ENCODE data around the gene FIS1.
"Not testable (repeated sequence)": the region's sequence is repeated elsewhere in the genome, so short reads cannot be mapped to it uniquely, and the experiment has no call there.

Gene FIS1

DNA sequence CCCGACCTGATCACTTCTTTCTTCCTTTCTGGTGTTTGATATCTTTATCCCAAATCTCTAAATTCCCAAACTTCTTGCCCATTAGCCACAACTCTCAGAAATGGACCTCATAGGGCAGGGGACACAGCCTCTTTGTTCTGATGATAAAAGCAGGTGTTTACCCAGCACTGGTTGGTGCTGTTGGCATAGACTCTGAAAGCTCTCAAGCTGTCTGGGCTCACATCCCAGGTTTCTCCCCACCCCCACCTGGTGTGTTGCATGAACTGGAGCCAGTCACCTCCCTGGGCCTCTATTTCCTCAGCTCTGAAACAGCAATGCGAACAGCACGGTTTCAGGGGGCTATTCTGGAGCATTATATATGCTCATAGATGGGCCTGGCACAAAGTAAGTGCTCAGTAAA, 41.0 kb upstream of the FIS1 start:
- not testable (repeated sequence) for H2BK5ac ChIP-seq (ENCODE audit: low read depth, low read length, poor library complexity); H3K4me1 ChIP-seq (ENCODE audit: control insufficient read depth in 1 of 2, insufficient read depth in 2 of 2, low read length in 2 of 2); H3K27me3 ChIP-seq (ENCODE audit: insufficient read depth, low read length); H3K18ac ChIP-seq (ENCODE audit: low read length); H3K23ac ChIP-seq (ENCODE audit: low read length); H3K27ac ChIP-seq (ENCODE audit: low read depth, low read length); H3K36me3 ChIP-seq (ENCODE audit: control insufficient read depth in 1 of 2, insufficient read depth in 2 of 2, low read length in 2 of 2); H3K4me2 ChIP-seq (ENCODE audit: low read length); H2AFZ ChIP-seq (ENCODE audit: insufficient read depth, low read length, poor library complexity); H3K9me3 ChIP-seq (ENCODE audit: insufficient read depth, low read depth, low read length); H3K79me1 ChIP-seq (ENCODE audit: low read length); H2AK5ac ChIP-seq (ENCODE audit: low read length); H2BK12ac ChIP-seq (ENCODE audit: low read length); H3K79me2 ChIP-seq (ENCODE audit: control insufficient read depth, insufficient read depth, low read length, poor library complexity); H3K4ac ChIP-seq (ENCODE audit: low read depth, low read length); H2BK120ac ChIP-seq (ENCODE audit: insufficient read depth, low read length, poor library complexity); H3K9ac ChIP-seq (ENCODE audit: low read length); H3K14ac ChIP-seq (ENCODE audit: low read length); H4K91ac ChIP-seq (ENCODE audit: low read depth, low read length); H4K12ac ChIP-seq (ENCODE audit: low read depth, low read length); H3K4me3 ChIP-seq (ENCODE audit: low read depth, low read length); H4K8ac ChIP-seq (ENCODE audit: low read depth, low read length); DNase-seq
- no CpG with 5 or more reads among the region's 3 CpGs for WGBS (ENCODE audit: extremely low coverage, insufficient coverage, insufficient read length)

DNA sequence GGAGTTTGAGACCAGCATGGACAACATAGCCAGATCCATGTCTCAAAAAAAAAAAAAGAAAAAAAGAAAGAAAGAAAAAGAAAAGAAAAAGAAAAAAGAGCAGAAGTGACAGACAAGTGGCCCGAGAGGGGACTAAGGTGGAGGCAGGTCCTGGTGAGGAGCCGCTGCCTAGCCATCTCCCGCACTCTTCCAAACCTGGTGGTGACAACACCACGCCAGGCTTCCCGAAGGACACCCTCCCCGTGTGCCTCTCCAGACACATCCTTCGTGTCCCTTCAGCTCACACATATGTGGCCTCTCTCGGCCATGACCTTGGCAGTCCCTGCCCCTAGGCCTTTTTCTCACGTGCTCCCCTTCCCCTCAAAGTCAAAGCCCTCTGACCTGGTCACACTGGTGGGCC, 40.3 kb upstream of the FIS1 start:
- Histone ChIP-seq H3K36me3 (ENCODE audit: control insufficient read depth in 1 of 2, insufficient read depth in 2 of 2, low read length in 2 of 2) (no peaks in the 10 kb centered on the region), H2BK12ac (ENCODE audit: low read length) (no peak overlapping the region), H3K4me2 (ENCODE audit: low read length) (no peak overlapping the region), H3K4ac (ENCODE audit: low read depth, low read length) (no peak overlapping the region), H4K91ac (ENCODE audit: low read depth, low read length) (no peak overlapping the region), H2AFZ (ENCODE audit: insufficient read depth, low read length, poor library complexity) (no peak overlapping the region), H2AK5ac (ENCODE audit: low read length) (no peak overlapping the region), H3K4me1 (ENCODE audit: control insufficient read depth in 1 of 2, insufficient read depth in 2 of 2, low read length in 2 of 2) (no peaks in the 10 kb centered on the region), H3K79me1 (ENCODE audit: low read length) (no peaks in the 10 kb centered on the region), H3K9me3 (ENCODE audit: insufficient read depth, low read depth, low read length) (no peaks in the 10 kb centered on the region), H3K27me3 (ENCODE audit: insufficient read depth, low read length) (no peaks in the 10 kb centered on the region), H4K12ac (ENCODE audit: low read depth, low read length) (no peak overlapping the region), H3K14ac (ENCODE audit: low read length) (no peak overlapping the region), H3K9ac (ENCODE audit: low read length) (no peak overlapping the region), H3K27ac (ENCODE audit: low read depth, low read length) (no peak overlapping the region), H2BK120ac (ENCODE audit: insufficient read depth, low read length, poor library complexity) (no peak overlapping the region), H3K4me3 (ENCODE audit: low read depth, low read length) (no peak overlapping the region), H3K23ac (ENCODE audit: low read length) (no peak overlapping the region), H2BK5ac (ENCODE audit: low read depth, low read length, poor library complexity) (no peak overlapping the region), H3K79me2 (ENCODE audit: control insufficient read depth, insufficient read depth, low read length, poor library complexity) (no peaks in the 10 kb centered on the region), H4K8ac (ENCODE audit: low read depth, low read length) (no peak overlapping the region), H3K18ac (ENCODE audit: low read length) (no peak overlapping the region)
- no peak for DNase-seq
- WGBS (ENCODE audit: extremely low coverage, insufficient coverage, insufficient read length) = no CpG with 5 or more reads among the region's 9 CpGs

DNA sequence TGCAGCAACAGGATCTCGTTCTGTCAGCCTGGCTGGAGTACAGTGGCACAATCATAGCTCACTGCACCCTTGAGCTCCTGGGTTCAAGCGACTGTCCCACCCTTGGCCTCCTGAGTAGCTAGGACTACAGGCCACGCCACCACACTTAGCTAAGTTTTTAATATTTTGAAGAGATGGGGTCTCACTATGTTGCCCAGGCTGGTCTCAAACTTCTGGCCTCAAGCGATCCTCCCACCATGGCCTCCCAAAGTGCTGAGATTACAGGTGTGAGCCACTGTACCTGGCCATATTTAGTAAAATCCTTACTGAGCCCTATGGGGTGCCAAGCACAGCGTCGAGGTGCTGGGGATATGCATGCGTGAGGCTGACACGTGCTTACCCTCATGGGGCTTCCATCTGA, 36.0 kb upstream of the FIS1 start:
- not testable (repeated sequence) for H3K79me1 ChIP-seq (ENCODE audit: low read length); H2AK5ac ChIP-seq (ENCODE audit: low read length); H3K23ac ChIP-seq (ENCODE audit: low read length); H3K4me3 ChIP-seq (ENCODE audit: low read depth, low read length); H2AFZ ChIP-seq (ENCODE audit: insufficient read depth, low read length, poor library complexity); H3K9me3 ChIP-seq (ENCODE audit: insufficient read depth, low read depth, low read length); H3K18ac ChIP-seq (ENCODE audit: low read length); H3K4ac ChIP-seq (ENCODE audit: low read depth, low read length); H3K14ac ChIP-seq (ENCODE audit: low read length); H3K27ac ChIP-seq (ENCODE audit: low read depth, low read length); H2BK5ac ChIP-seq (ENCODE audit: low read depth, low read length, poor library complexity); H3K9ac ChIP-seq (ENCODE audit: low read length); H3K4me2 ChIP-seq (ENCODE audit: low read length); H3K4me1 ChIP-seq (ENCODE audit: control insufficient read depth in 1 of 2, insufficient read depth in 2 of 2, low read length in 2 of 2); H4K12ac ChIP-seq (ENCODE audit: low read depth, low read length); H3K36me3 ChIP-seq (ENCODE audit: control insufficient read depth in 1 of 2, insufficient read depth in 2 of 2, low read length in 2 of 2); H2BK12ac ChIP-seq (ENCODE audit: low read length); H3K27me3 ChIP-seq (ENCODE audit: insufficient read depth, low read length); H4K91ac ChIP-seq (ENCODE audit: low read depth, low read length); DNase-seq; H3K79me2 ChIP-seq (ENCODE audit: control insufficient read depth, insufficient read depth, low read length, poor library complexity); H2BK120ac ChIP-seq (ENCODE audit: insufficient read depth, low read length, poor library complexity); H4K8ac ChIP-seq (ENCODE audit: low read depth, low read length)
- no CpG with 5 or more reads among the region's 8 CpGs for WGBS (ENCODE audit: extremely low coverage, insufficient coverage, insufficient read length)

DNA sequence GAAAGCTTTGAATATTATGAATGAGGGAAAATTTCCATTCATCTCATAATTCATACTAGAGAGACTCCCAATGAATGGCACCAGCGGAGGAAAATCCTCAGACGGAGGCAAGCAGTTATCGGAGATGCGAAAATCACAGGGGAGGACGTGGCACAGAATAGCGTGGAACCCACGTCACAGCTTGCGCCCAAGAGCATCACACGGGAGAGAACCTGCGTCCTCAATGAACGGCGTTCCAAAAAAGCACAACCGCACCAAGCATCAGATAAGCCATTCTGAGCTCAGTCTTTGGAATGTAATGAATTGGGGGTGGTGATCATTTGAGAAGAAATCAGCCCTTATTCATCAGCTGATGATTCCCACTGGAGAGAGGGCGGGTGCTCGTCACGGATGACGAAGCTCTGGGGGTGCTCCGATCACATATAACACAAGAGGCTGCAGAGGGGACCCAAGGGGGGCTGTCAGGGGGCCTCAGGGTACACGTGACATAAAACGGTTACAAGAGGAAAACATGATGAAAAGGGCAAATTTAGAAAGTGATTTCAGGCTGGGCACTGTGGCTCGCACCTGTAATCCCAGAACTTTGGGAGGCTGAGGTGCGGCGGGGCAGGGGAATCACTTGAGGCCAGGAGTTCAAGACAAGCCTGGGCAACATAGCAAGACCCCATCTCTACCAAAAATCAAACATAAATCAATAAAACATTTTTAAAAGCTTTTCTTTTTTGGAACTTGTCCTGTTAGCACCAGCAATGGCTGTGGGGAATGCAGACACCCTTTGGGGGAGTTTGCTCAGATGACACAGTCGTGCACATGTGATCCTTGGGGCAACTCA, 33.8 kb upstream of the FIS1 start:
- Histone ChIP-seq H3K4ac (ENCODE audit: low read depth, low read length) (no peak overlapping the region), H3K36me3 (ENCODE audit: control insufficient read depth in 1 of 2, insufficient read depth in 2 of 2, low read length in 2 of 2) (no peaks in the 10 kb centered on the region), H3K27me3 (ENCODE audit: insufficient read depth, low read length) (no peaks in the 10 kb centered on the region), H4K8ac (ENCODE audit: low read depth, low read length) (no peak overlapping the region), H3K18ac (ENCODE audit: low read length) (no peak overlapping the region), H4K12ac (ENCODE audit: low read depth, low read length) (no peak overlapping the region), H3K9me3 (ENCODE audit: insufficient read depth, low read depth, low read length) (no peaks in the 10 kb centered on the region), H3K14ac (ENCODE audit: low read length) (no peak overlapping the region), H3K4me1 (ENCODE audit: control insufficient read depth in 1 of 2, insufficient read depth in 2 of 2, low read length in 2 of 2) (peaks cover 4 to 6% of the 10 kb centered on the region in 2 experiments), H2AK5ac (ENCODE audit: low read length) (no peak overlapping the region), H3K4me3 (ENCODE audit: low read depth, low read length) (no peak overlapping the region), H2BK120ac (ENCODE audit: insufficient read depth, low read length, poor library complexity) (no peak overlapping the region), H3K9ac (ENCODE audit: low read length) (no peak overlapping the region), H3K23ac (ENCODE audit: low read length) (no peak overlapping the region), H3K4me2 (ENCODE audit: low read length) (no peak overlapping the region), H3K79me2 (ENCODE audit: control insufficient read depth, insufficient read depth, low read length, poor library complexity) (no peaks in the 10 kb centered on the region), H2AFZ (ENCODE audit: insufficient read depth, low read length, poor library complexity) (no peak overlapping the region), H3K79me1 (ENCODE audit: low read length) (no peaks in the 10 kb centered on the region), H3K27ac (ENCODE audit: low read depth, low read length) (no peak overlapping the region), H2BK5ac (ENCODE audit: low read depth, low read length, poor library complexity) (no peak overlapping the region), H2BK12ac (ENCODE audit: low read length) (no peak overlapping the region), H4K91ac (ENCODE audit: low read depth, low read length) (no peak overlapping the region)
- no peak for DNase-seq
- no CpG with 5 or more reads among the region's 24 CpGs for WGBS (ENCODE audit: extremely low coverage, insufficient coverage, insufficient read length)
